LoVo (cell line): ENCODE results near the gene COQ8A.

Experiments
- DNase-seq: peaks from one replicate; pipeline ENCODE4 v3.0.0-alpha.2; 2016; ENCODE audit warnings: low spot score

COQ8A gene

GRCh38 chr1:226940029-226940805, at the start of gene COQ8A:
Gene COQ8A (plus strand): TSS chr1:226940294. CDS start chr1:226961386, 21,092 bp downstream.
- peak; percentile 99 for DNase-seq

DNA sequence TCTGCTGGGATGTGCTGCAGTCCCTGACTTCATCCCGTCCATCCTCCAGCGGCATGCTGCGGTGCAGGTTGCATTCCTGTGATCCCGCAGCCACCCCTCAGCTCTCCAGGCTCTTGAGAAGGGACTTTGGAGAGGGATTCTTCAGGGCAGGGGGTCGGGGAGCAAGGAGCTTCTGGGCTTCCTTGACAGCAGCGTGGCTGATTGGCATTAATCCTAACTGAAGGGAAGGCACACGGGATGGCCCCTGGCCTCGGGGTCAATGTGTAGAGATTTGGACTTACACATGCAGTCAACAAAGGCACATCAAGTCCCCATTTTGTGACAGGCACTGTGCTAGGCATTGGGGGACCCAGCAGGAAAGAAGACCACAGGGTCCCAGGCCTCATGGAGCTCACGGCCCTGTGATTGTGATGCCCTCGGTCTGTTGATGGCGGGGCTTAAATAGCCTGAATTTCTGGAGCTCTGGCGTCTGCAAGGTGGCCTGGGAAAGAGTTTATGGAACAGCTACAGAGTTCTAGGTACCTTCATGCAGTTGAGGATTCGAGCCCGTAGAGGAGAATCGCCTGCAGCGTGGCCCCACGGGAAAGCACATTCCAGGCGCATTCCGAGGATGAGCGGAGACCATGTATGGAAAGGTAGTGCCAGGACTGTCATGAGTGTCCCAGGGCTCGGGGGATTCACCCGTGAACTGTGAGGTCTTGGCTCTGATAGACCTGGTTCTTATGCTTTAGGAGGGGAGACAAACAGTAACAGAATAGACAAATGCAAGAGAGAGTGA, 49.6 kb upstream of the COQ8A start:
- no peak for DNase-seq

DNA sequence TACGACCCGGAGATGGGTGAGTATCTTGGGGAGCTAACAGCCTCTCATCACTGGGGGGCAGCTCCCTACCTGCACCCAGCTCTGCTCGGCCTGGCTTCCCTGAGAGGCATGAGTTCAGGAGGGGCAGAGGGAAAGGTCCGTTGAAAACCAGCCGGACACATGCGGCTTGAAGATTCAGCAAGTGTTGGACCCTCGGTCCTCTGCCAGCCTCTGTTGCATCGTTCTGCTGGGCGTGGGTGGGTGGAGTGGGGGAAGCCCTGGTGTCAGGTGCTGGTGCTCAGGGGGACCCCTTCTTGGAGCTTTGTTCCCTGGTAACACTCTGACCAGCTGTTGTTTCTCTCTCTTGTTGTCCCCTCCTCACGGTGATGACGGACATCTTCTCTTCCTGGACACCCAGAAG, 48.7 kb upstream of the COQ8A start:
- DNase-seq, result no peak

DNA sequence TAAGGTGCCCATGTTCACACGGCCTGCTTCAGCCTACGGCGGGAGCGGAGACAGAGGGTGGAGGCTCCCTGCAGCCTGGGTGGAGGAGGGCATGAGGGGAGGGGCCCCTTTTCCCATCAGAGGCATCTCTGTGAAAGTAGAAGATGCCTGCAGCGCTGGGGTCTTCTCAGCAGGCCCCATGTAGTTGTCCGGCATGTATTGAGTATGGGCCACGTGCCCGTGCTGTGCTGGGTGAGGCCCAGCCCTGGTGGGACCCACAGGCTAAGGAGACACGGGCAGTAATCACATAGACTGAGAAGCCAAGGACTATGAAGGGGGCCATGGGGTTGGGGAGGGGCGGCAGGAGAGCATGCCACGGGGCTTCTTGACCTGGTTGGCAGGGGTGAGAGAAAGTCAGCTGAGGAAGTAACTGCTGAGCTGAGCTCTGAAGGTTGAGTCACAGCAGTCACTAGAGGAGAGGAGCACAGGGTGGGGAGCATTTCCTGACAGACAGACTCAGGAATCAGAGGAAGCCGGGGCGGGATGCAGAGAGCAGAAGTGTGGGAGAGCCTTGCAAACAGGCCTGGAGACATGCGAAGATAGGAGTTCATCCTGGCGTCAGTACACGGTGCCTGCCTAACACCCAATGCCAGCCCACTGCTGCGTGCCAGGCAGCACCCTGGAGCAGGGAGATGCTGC, 48.1 kb upstream of the COQ8A start:
- DNase-seq, result no peak

GRCh38 chr1:226892524-226892875, 47.6 kb upstream of the COQ8A start:
- DNase-seq, result no peak

- no peak for DNase-seq
Measured at GRCh38 chr1:226893936-226894335, 46.2 kb upstream of the COQ8A start.

GRCh38 chr1:226894826-226895225, 45.3 kb upstream of the COQ8A start:
- DNase-seq, result no peak

DNA sequence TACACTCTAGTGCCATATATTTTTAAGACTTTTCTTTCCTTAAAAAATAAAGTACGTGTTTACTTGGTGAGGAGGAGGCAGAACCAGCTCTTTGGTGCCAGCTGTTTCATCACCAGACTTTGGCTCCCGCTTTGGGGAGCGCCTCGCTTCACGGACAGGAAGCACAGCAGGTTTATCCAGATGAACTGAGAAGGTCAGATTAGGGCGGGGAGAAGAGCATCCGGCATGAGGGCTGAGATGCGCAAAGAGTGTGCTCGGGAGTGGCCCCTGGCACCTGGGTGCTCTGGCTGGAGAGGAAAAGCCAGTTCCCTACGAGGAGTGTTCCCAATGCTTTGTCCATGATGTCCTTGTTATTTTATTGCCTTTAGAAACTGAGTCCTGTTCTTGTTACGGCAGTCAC, 44.5 kb upstream of the COQ8A start:
- DNase-seq, result no peak

DNA sequence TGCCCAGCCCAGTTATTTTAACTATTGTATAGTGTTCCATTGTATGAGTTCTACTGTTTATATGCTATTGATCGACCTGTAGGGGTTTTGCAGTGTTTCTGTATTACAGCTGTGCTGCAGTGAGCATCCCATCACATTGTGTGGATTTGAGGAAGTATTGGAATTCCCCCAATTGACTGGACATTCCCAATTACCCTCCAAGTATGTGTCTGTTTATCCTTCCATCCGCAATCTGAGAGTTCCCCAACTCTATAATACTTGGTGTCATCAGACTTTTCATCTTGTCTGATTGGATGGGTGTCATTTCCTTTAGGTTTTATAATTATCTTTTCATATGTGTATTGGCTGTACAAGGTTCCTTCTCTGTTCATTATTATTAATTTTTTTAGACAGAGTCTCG, 41.8 kb upstream of the COQ8A start:
- no peak for DNase-seq

DNA sequence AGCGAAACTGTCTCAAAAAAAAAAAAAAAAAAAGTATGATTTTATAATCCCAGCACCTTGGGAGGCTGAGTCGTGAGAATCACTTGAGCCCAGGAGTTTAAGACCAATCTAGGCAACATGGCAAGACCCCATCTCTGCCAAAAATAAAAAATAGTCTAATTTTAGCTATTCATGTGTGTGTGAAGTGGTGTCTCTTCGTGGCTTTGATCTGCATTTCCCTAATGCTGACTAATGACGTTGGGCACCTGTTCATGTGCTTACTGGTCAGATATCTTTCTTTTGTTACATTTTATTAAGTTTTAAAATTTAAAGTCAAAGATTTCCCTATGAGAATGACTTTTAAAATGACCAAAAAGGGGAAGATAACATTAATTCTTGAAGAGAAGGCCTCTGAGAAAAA, 38.7 kb upstream of the COQ8A start:
- DNase-seq, result no peak

DNA sequence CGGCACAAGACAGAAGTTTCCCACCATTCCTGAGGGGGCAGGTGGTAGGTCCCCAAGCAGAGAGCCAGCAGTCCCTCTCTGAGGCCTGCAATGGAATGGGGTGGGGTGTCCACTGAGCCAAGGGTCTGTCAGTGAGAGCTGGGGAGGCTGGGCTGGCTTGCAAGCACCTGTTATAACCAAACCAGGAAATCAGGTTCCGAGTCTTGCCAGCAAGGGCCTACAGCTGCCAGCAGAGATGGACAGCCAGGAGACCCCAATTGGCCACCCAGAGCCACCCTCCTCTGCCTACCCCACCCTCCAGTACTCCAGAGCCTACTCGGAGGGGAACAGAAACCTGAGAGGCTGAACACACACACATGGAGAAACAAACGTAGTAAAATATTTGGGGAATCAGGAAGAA, 37.5 kb upstream of the COQ8A start:
- no peak for DNase-seq

- no peak for DNase-seq
Measured at GRCh38 chr1:226903819-226904716, 36.0 kb upstream of the COQ8A start.

DNA sequence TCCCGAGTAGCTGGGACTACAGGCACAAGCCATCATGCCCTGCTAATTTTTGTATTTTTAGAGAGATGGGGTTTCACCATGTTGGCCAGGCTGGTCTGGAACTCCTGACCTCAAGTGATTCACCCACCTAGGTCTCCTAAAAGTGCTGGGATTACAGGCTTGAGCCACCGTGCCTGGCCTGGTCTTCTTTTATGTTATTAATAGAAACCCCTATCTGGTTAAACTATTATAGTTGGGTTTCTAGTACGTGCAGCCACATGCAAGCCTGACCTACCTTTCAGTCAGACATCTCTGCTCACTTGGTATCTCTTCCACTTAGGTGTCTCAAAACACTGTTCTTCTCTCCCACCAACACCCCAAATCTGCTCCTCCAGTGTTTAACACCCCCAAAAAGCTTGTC, 35.3 kb upstream of the COQ8A start:
- no peak for DNase-seq

DNA sequence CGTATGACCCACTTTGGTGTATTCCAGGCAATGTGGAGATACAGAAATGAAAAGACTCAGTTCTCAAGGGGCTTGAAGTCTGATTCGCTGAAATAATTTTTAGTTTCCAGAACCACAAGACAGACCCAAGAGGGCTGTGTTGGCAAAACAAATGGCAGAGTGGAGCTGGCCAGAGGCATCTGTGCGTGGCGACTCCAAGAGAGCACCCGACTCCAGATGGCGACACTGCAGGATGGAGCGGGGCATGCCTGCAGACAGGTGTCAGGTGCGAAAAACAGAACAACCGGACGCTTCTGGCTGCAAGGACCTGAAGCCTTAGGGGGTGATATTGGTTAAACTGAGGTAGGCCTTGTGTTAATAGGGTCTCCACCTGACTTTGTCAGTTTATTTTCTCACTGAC, 31.7 kb upstream of the COQ8A start:
- DNase-seq, result no peak

DNA sequence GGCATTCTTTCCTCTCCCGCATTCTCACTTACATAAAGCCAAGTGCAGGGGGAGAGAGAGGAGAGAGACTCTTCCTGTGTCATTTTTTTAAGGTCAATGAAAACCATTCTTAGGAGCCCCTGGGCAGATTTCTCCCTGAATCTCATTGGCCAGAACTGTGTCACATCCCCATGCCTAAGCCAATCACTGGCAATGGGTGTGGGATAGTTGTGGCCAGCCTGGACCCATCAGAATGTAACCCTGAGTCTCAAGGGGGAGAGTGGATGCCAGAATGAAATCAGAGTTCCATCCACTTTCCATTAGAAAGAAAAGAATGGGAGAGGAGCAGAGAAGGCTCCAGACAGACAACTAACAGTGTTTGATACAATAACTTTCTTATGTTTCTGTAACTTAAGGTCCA, 31.2 kb upstream of the COQ8A start:
- no peak for DNase-seq

GRCh38 chr1:226912587-226913176, 27.4 kb upstream of the COQ8A start:
- DNase-seq, result no peak

DNA sequence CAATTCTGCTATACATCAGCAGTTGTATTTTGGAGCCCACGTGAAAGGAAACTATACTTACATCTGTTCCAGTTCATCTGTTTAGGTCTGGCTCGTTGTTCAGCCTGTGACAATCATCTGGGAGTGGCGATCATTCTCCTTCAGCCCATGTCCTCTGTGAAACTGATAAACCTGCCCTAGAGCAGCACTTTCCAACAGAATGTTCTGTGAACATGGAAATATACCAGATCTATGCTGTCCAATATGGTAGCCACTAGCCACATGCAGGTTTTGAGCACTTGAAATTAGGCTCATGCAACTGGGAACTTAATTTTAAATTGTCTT, 24.5 kb upstream of the COQ8A start:
- no peak for DNase-seq

GRCh38 chr1:226916497-226916896, 23.6 kb upstream of the COQ8A start:
- no peak for DNase-seq

DNA sequence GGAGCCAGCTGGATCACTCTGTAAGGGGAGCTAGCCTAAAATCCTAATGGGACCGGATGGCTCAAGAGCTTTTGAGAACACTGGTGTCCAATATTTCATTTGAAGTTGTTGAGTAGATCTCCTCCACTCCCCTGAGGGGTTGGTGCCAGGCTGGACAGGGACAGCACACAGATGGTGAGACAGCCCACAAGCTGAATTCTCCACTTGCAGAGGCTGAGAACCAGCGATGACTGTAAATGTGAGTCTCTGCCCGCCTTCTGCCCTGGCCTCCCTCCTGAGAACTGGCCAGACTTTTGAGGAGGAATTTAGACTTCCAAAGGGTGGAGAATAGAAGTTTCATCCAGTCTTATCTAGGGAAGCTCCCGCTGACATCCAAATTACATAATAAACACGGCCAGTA, 20.5 kb upstream of the COQ8A start:
- DNase-seq, result no peak

DNA sequence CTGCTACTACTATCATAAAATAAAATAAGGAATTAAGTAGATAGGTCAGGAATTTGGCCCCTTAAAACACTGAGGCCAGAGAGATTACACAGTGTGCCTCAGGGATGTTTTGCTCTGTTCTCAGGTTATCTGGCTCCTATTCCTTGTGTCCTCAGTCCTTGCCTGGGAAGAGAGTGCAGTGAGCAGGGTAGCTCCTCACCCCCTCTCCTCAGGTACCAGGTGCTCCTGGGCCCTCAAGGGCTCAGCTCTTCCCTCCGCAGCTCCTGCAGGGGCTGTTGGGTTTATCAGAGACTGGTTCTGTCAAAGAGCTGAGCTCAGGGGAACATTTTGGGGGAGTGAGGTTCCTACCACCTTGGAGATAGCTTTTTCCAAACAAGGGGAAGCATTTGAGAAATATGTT, 20.1 kb upstream of the COQ8A start:
- no peak for DNase-seq

- DNase-seq, result no peak
Measured at GRCh38 chr1:226920446-226920894, 19.6 kb upstream of the COQ8A start.

GRCh38 chr1:226921504-226921903, 18.6 kb upstream of the COQ8A start:
- no peak for DNase-seq
